Naive thymus-derived CD8-positive, alpha-beta T cell (primary cell): ENCODE data around the gene GLA. TPM values are rescaled to one million over a fixed set of nuclear protein-coding genes. Genes with fewer than 3 reads are reported as not detected.

Experiments
- ATAC-seq, 2 donors: fragments of 150-1000 bp; cut with Tn5 transposase in 1 of 2; sonication (Bioruptor Pico), chemical (Tn5 transposase) in 1 of 2; 1 replicate in 1 of 2; 2 replicates in 1 of 2; pipeline ENCODE4 v1.10.0; 2021; ENCODE audit warnings: mild to moderate bottlenecking in 2 of 2, moderate library complexity in 2 of 2
- POLR2A ChIA-PET: fragments of 350-600 bp; sonication (Branson Sonifier 250); formaldehyde crosslinking; loops from one replicate; lab custom pipeline; 2021; ENCODE audit warnings: antibody characterized with exemption; lab: Charles Lee
- DNase-seq, 10 donors: peaks; one replicate each; pipeline versions ENCODE4 v3.0.0 to v3.0.0-alpha.2; 2020 to 2022
- H3K27ac Mint-ChIP-seq, 10 donors: one replicate each; pipeline ENCODE4 v1.8.0; 2020 to 2022; ENCODE audit warnings: mild to moderate bottlenecking in 10 of 10, mixed read lengths in 10 of 10, moderate library complexity in 4 of 10, inconsistent platforms in 1 of 10
- H3K27me3 Mint-ChIP-seq, 5 donors: one replicate each; pipeline ENCODE4 v1.8.0; 2021 to 2022; ENCODE audit warnings: mixed read lengths in 5 of 5
- H3K36me3 Mint-ChIP-seq, 3 donors: one replicate each; pipeline ENCODE4 v1.8.0; 2020 to 2022; ENCODE audit warnings: mixed read lengths in 3 of 3, mild to moderate bottlenecking in 2 of 3, inconsistent platforms in 1 of 3
- H3K4me1 Mint-ChIP-seq, 4 donors: one replicate each; pipeline ENCODE4 v1.8.0; 2021 to 2022; ENCODE audit warnings: mixed read lengths in 4 of 4
- H3K4me3 Mint-ChIP-seq, 10 donors: one replicate each; pipeline ENCODE4 v1.8.0; 2020 to 2022; ENCODE audit warnings: mild to moderate bottlenecking in 10 of 10, mixed read lengths in 10 of 10, moderate library complexity in 6 of 10, inconsistent platforms in 1 of 10
- H3K9me3 Mint-ChIP-seq, 9 donors: one replicate each; pipeline ENCODE4 v1.8.0; 2020 to 2022; ENCODE audit warnings: mixed read lengths in 9 of 9, mild to moderate bottlenecking in 3 of 9, inconsistent platforms in 1 of 9, moderate library complexity in 1 of 9
- polyA plus RNA-seq, 3 donors: library from polyadenylated mRNA; unstranded; fragments of 300-500 nt; fragmentation: Illumina TruSeq; gene quantifications; one replicate each; pipeline ENCODE4 v1.2.3, GENCODE V29; 2021
- total RNA-seq, 8 experiments: library from RNA in 2 of 8; stranded (reverse) in 2 of 8; gene quantifications; one replicate each; pipeline ENCODE4 v1.2.3 and lab custom pipeline; 2021 to 2026

The GLA gene
- total and polyA plus RNA-seq, 5 experiments from 2014 or later: 12.0 to 17.9 (median 13.4) TPM

- ATAC-seq (no peak), DNase-seq (no peak)
- H3K4me1 Mint-ChIP-seq: peaks cover 3 to 32% (median 27%) of the 10 kb centered on the region in 4 donors
- H3K27ac Mint-ChIP-seq: peak overlapping the region in 4 of 10 donors; percentile 33 to 83 (median 64)
- H3K36me3 Mint-ChIP-seq: peaks cover 0 to 46% (median 0%) of the 10 kb centered on the region in 3 donors
- no peak overlapping the region for H3K4me3 Mint-ChIP-seq
- H3K9me3 Mint-ChIP-seq: no peaks in the 10 kb centered on the region
- no peaks in the 10 kb centered on the region for H3K27me3 Mint-ChIP-seq
- POLR2A ChIA-PET: interaction anchor here (0.7 kb wide), 1 partner anchor 10 kb away, joined by 3 read pairs; no protein-coding TSS in a partner anchor
These were observed 13.4 kb downstream of the GLA start for GRCh38 chrX:101394372-101394771.

- H3K9me3 Mint-ChIP-seq: no peaks in the 10 kb centered on the region
- peaks cover 3 to 32% (median 27%) of the 10 kb centered on the region in 4 donors for H3K4me1 Mint-ChIP-seq
- H3K27me3 Mint-ChIP-seq: no peaks in the 10 kb centered on the region
- H3K36me3 Mint-ChIP-seq: peaks cover 0 to 46% (median 0%) of the 10 kb centered on the region in 3 donors
- ATAC-seq (no peak), DNase-seq (no peak)
- POLR2A ChIA-PET: interaction anchor here (0.7 kb wide), 1 partner anchor 11 kb away, joined by 3 read pairs; no protein-coding TSS in a partner anchor
- H3K27ac Mint-ChIP-seq: peak overlapping the region; percentile 18 to 85 (median 68)
- H3K4me3 Mint-ChIP-seq: no peak overlapping the region
These were observed 14.0 kb downstream of the GLA start for GRCh38 chrX:101393530-101394305.

- Mint-ChIP-seq H3K27me3 (no peaks in the 10 kb centered on the region), H3K4me1 (peaks cover 3 to 32% (median 27%) of the 10 kb centered on the region in 4 donors), H3K4me3 (peak overlapping the region; percentile 88 to 95 (median 92)), H3K27ac (peak overlapping the region; percentile 91 to 98 (median 96)), H3K9me3 (no peaks in the 10 kb centered on the region), H3K36me3 (peaks cover 0 to 46% (median 0%) of the 10 kb centered on the region in 3 donors)
- ATAC-seq (no peak), DNase-seq (no peak)
- POLR2A ChIA-PET: interaction anchor here (0.6 to 1.8 kb wide), 2 partner anchors 26 to 133 kb away, joined by 3 to 17 read pairs; no protein-coding TSS in a partner anchor
These were observed 15.9 kb downstream of the GLA start for GRCh38 chrX:101391831-101392230.

GRCh38 chrX:101390664-101391525 is 16.8 kb downstream of the GLA start, which contains the start of gene RPL36A:
Gene RPL36A (plus strand): TSS chrX:101391011. CDS start chrX:101391044, 33 bp downstream.
- ATAC-seq (peak; percentile 93), DNase-seq (peak; percentile 59 to 89 (median 72))
- POLR2A ChIA-PET: interaction anchor here (0.6 to 1.9 kb wide), 8 partner anchors 11 to 768 kb away, joined by 3 to 17 read pairs (median 5); partner anchors contain the start of genes GLA, HNRNPH2, TIMM8A and ZMAT1
- Mint-ChIP-seq H3K4me1 (peaks cover 3 to 36% (median 27%) of the 10 kb centered on the region in 4 donors), H3K9me3 (no peaks in the 10 kb centered on the region), H3K27ac (peak within 1 kb of the TSS; percentile 91 to 98 (median 96)), H3K36me3 (peaks cover 0 to 41% (median 0%) of the 10 kb centered on the region in 3 donors), H3K4me3 (peak within 1 kb of the TSS; percentile 88 to 95 (median 92)), H3K27me3 (no peaks in the 10 kb centered on the region)

- no peak for ATAC-seq
- no peak overlapping the region for H3K4me3 Mint-ChIP-seq
- no peak overlapping the region for H3K27ac Mint-ChIP-seq
- no peaks in the 10 kb centered on the region for H3K9me3 Mint-ChIP-seq
- H3K4me1 Mint-ChIP-seq: peaks cover 3 to 33% (median 24%) of the 10 kb centered on the region in 4 donors
- H3K36me3 Mint-ChIP-seq: peaks cover 0 to 23% (median 0%) of the 10 kb centered on the region in 3 donors
- H3K27me3 Mint-ChIP-seq: no peaks in the 10 kb centered on the region
- POLR2A ChIA-PET: no interaction called here
- DNase-seq: no peak
These were observed 19.1 kb downstream of the GLA start for GRCh38 chrX:101388604-101389003.

GRCh38 chrX:101386542-101386885 is 21.2 kb downstream of the GLA start:
- H3K36me3 Mint-ChIP-seq: peaks cover 0 to 3% (median 0%) of the 10 kb centered on the region in 3 donors
- DNase-seq (no peak), ATAC-seq (no peak)
- peak overlapping the region in 1 of 10 donors; percentile 80 for H3K4me3 Mint-ChIP-seq
- no peaks in the 10 kb centered on the region for H3K9me3 Mint-ChIP-seq
- POLR2A ChIA-PET: no interaction called here
- H3K4me1 Mint-ChIP-seq: peaks cover 3 to 23% (median 9%) of the 10 kb centered on the region in 4 donors
- no peaks in the 10 kb centered on the region for H3K27me3 Mint-ChIP-seq
- peak overlapping the region in 3 of 10 donors; percentile 51 to 66 (median 51) for H3K27ac Mint-ChIP-seq

GRCh38 chrX:101385795-101386541 is 21.8 kb downstream of the GLA start, which contains the start of gene BTK:
Gene BTK (minus strand): TSS chrX:101386191. CDS start chrX:101375284, 10,907 bp downstream.
- no peaks in the 10 kb centered on the region for H3K36me3 Mint-ChIP-seq
- POLR2A ChIA-PET: no interaction called here
- H3K27ac Mint-ChIP-seq: peak within 1 kb of the TSS in 3 of 10 donors; percentile 51 to 66 (median 51)
- peak in 1 of 10 donors; percentile 2 for DNase-seq
- no peaks in the 10 kb centered on the region for H3K9me3 Mint-ChIP-seq
- H3K4me1 Mint-ChIP-seq: peaks cover under 1 to 17% (median 4%) of the 10 kb centered on the region in 4 donors
- ATAC-seq: no peak
- peak within 1 kb of the TSS in 2 of 10 donors; percentile 1 to 80 for H3K4me3 Mint-ChIP-seq
- H3K27me3 Mint-ChIP-seq: no peaks in the 10 kb centered on the region

GRCh38 chrX:101385026-101385684 is 22.6 kb downstream of the GLA start:
- H3K27me3 Mint-ChIP-seq: no peaks in the 10 kb centered on the region
- peak overlapping the region in 1 of 10 donors; percentile 80 for H3K4me3 Mint-ChIP-seq
- no peaks in the 10 kb centered on the region for H3K9me3 Mint-ChIP-seq
- DNase-seq (no peak), ATAC-seq (no peak)
- H3K36me3 Mint-ChIP-seq: no peaks in the 10 kb centered on the region
- H3K4me1 Mint-ChIP-seq: peaks cover 0 to 10% (median 0%) of the 10 kb centered on the region in 4 donors
- POLR2A ChIA-PET: no interaction called here
- peak overlapping the region in 1 of 10 donors; percentile 66 for H3K27ac Mint-ChIP-seq

GRCh38 chrX:101383679-101384205 is 24.0 kb downstream of the GLA start:
- POLR2A ChIA-PET: no interaction called here
- H3K27ac Mint-ChIP-seq: peak overlapping the region in 1 of 10 donors; percentile 51
- peaks cover 0 to 12% (median 0%) of the 10 kb centered on the region in 4 donors for H3K4me1 Mint-ChIP-seq
- ATAC-seq (no peak), DNase-seq (no peak)
- H3K4me3 Mint-ChIP-seq: peak overlapping the region in 1 of 10 donors; percentile 52
- H3K27me3 Mint-ChIP-seq: peaks cover 0 to 3% (median 0%) of the 10 kb centered on the region in 5 donors
- H3K36me3 Mint-ChIP-seq: no peaks in the 10 kb centered on the region
- no peaks in the 10 kb centered on the region for H3K9me3 Mint-ChIP-seq

GRCh38 chrX:101377547-101377946 is 30.2 kb downstream of the GLA start:
- POLR2A ChIA-PET: no interaction called here
- no peak for ATAC-seq
- Mint-ChIP-seq H3K27ac (peak overlapping the region in 1 of 10 donors; percentile 75), H3K27me3 (peaks cover 0 to 3% (median 0%) of the 10 kb centered on the region in 5 donors), H3K4me1 (peaks cover 0 to 14% (median 0%) of the 10 kb centered on the region in 4 donors), H3K36me3 (no peaks in the 10 kb centered on the region), H3K4me3 (no peak overlapping the region), H3K9me3 (no peaks in the 10 kb centered on the region)
- no peak for DNase-seq

- Mint-ChIP-seq H3K36me3 (no peaks in the 10 kb centered on the region), H3K9me3 (no peaks in the 10 kb centered on the region), H3K27ac (peak overlapping the region in 1 of 10 donors; percentile 13), H3K27me3 (peaks cover 0 to 9% (median 0%) of the 10 kb centered on the region in 5 donors), H3K4me1 (peaks cover 0 to 16% (median 0%) of the 10 kb centered on the region in 4 donors), H3K4me3 (peak overlapping the region in 1 of 10 donors; percentile 25)
- DNase-seq (no peak), ATAC-seq (no peak)
- POLR2A ChIA-PET: no interaction called here
These were observed 36.7 kb downstream of the GLA start for GRCh38 chrX:101370888-101371504.
